HG03159 (cell line): ENCODE data around the gene C5orf24.
"Not testable (repeated sequence)": the region's sequence is repeated elsewhere in the genome, so short reads cannot be mapped to it uniquely, and the experiment has no call there.

Source experiments
- ATAC-seq: cut with Tn5 transposase; IDR thresholded peaks from one replicate; pipeline ENCODE4 v1.9.1; 2021; ENCODE audit warnings: mild to moderate bottlenecking, moderate library complexity; ENCODE audit not compliant: unreplicated experiment

The C5orf24 gene

GRCh38 chr5:134856465-134856864 is 10.7 kb downstream of the C5orf24 start:
- ATAC-seq: not testable (repeated sequence)

GRCh38 chr5:134857401-134857800 is 11.6 kb downstream of the C5orf24 start:
- no peak for ATAC-seq

GRCh38 chr5:134864707-134865106 is 18.9 kb downstream of the C5orf24 start:
- ATAC-seq: no peak

- ATAC-seq: no peak
Measured at GRCh38 chr5:134873494-134873893, 27.7 kb downstream of the C5orf24 start.

GRCh38 chr5:134873987-134874830 is 28.4 kb downstream of the C5orf24 start, which contains the start of gene TXNDC15:
Gene TXNDC15 (plus strand): TSS chr5:134874371. CDS start chr5:134874428, 57 bp downstream.
- ATAC-seq: peak; percentile 72

- peak; percentile 29 for ATAC-seq
Measured at GRCh38 chr5:134874831-134875655, 29.3 kb downstream of the C5orf24 start.

- no peak for ATAC-seq
Measured at GRCh38 chr5:134877159-134877558, 31.4 kb downstream of the C5orf24 start.

GRCh38 chr5:134878403-134878802 is 32.6 kb downstream of the C5orf24 start:
- ATAC-seq: no peak

- no peak for ATAC-seq
Measured at GRCh38 chr5:134879456-134879855, 33.7 kb downstream of the C5orf24 start.

GRCh38 chr5:134880937-134881336 is 35.2 kb downstream of the C5orf24 start:
- not testable (repeated sequence) for ATAC-seq

- ATAC-seq: not testable (repeated sequence)
Measured at GRCh38 chr5:134881711-134882110, 35.9 kb downstream of the C5orf24 start.

- ATAC-seq: no peak
Measured at GRCh38 chr5:134887593-134888159, 41.9 kb downstream of the C5orf24 start.

GRCh38 chr5:134889335-134889734 is 43.6 kb downstream of the C5orf24 start:
- ATAC-seq: no peak

GRCh38 chr5:134891473-134891872 is 45.7 kb downstream of the C5orf24 start:
- no peak for ATAC-seq

- no peak for ATAC-seq
Measured at GRCh38 chr5:134892282-134892681, 46.5 kb downstream of the C5orf24 start.

- no peak for ATAC-seq
Measured at GRCh38 chr5:134892926-134893325, 47.2 kb downstream of the C5orf24 start.

- ATAC-seq: no peak
Measured at GRCh38 chr5:134893748-134894505, 48.2 kb downstream of the C5orf24 start.

GRCh38 chr5:134902071-134902801 is 56.5 kb downstream of the C5orf24 start:
- ATAC-seq: peak; percentile 38

GRCh38 chr5:134904610-134905245 is 59.0 kb downstream of the C5orf24 start, which contains the start of gene PCBD2:
Gene PCBD2 (plus strand): TSS chr5:134905131. CDS start chr5:134905140, 9 bp downstream.
- peak; percentile 70 for ATAC-seq
